EH (cell line): ENCODE measurements around the gene BRMS1L.
"Not testable (repeated sequence)": the region's sequence is repeated elsewhere in the genome, so short reads cannot be mapped to it uniquely, and the experiment has no call there.

ENCODE experiments used
- DNase-seq: peaks from one replicate; pipeline ENCODE4 v3.0.0-alpha.2; 2015; ENCODE audit warnings: low read depth

The BRMS1L gene

GRCh38 chr14:35821564-35822411 is 4.3 kb upstream of the BRMS1L start:
- peak; percentile 53 for DNase-seq

GRCh38 chr14:35822501-35822900 is 3.6 kb upstream of the BRMS1L start:
- DNase-seq, result no peak

- not testable (repeated sequence) for DNase-seq
Measured at GRCh38 chr14:35824446-35825165, 1.5 kb upstream of the BRMS1L start.

GRCh38 chr14:35825968-35826217 is 245 bp upstream of the BRMS1L start:
- DNase-seq, result no peak

- no peak for DNase-seq
Measured at GRCh38 chr14:35826952-35827416, 846 bp downstream of the BRMS1L start.

GRCh38 chr14:35827678-35828472 is 1.7 kb downstream of the BRMS1L start:
- no peak for DNase-seq

- DNase-seq, result peak; percentile 66
Measured at GRCh38 chr14:35829449-35829848, 3.3 kb downstream of the BRMS1L start.

GRCh38 chr14:35835208-35835982 is 9.3 kb downstream of the BRMS1L start:
- no peak for DNase-seq

- DNase-seq, result not testable (repeated sequence)
Measured at GRCh38 chr14:35841704-35842103, 15.6 kb downstream of the BRMS1L start.

- DNase-seq, result not testable (repeated sequence)
Measured at GRCh38 chr14:35842245-35842644, 16.1 kb downstream of the BRMS1L start.

- no peak for DNase-seq
Measured at GRCh38 chr14:35844494-35844893, 18.4 kb downstream of the BRMS1L start.

GRCh38 chr14:35847636-35848035 is 21.5 kb downstream of the BRMS1L start:
- no peak for DNase-seq

- no peak for DNase-seq
Measured at GRCh38 chr14:35849122-35849521, 23.0 kb downstream of the BRMS1L start.

- DNase-seq, result no peak
Measured at GRCh38 chr14:35851823-35852222, 25.7 kb downstream of the BRMS1L start.

GRCh38 chr14:35853225-35853624 is 27.1 kb downstream of the BRMS1L start:
- no peak for DNase-seq

GRCh38 chr14:35854696-35855270 is 28.6 kb downstream of the BRMS1L start:
- no peak for DNase-seq

- no peak for DNase-seq
Measured at GRCh38 chr14:35855876-35856481, 29.8 kb downstream of the BRMS1L start.

- peak; percentile 71 for DNase-seq
Measured at GRCh38 chr14:35858521-35859209, 32.5 kb downstream of the BRMS1L start.

- DNase-seq, result no peak
Measured at GRCh38 chr14:35861204-35861868, 35.2 kb downstream of the BRMS1L start.
